IPS-11a (cell line): ENCODE results near the gene FOXD4L3.
"Not testable (repeated sequence)": the region's sequence is repeated elsewhere in the genome, so short reads cannot be mapped to it uniquely, and the experiment has no call there.

Experiments
- H3K4me3 ChIP-seq: one replicate; pipeline ENCODE4 v1.5.1; 2013; ENCODE audit warnings: low read depth, low read length, control low read depth

Gene FOXD4L3

DNA sequence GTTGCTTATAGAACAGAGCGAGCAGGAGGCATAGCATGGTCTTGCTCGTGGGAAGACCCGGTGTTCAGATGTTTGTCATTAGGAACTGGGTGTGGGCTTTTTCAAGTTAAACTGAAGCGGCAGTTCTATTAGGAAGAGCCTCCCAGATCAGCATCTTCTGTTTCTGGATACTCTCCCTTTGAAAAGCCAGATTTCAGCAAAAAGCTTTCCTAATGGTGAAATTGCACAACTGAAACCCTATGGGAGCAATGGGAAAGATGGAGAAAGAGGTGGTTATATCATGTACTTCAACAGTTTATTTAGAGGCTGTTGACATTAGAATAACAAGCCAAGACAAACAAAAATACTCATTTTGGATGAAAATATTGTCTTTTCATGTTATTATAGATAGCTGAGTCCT lies 41.3 kb downstream of the FOXD4L3 start:
- H3K4me3 ChIP-seq, result not testable (repeated sequence)

- not testable (repeated sequence) for H3K4me3 ChIP-seq
Observed at GRCh38 chr9:68351689-68352088, 49.0 kb downstream of the FOXD4L3 start.
